IMR-90 (cell line): Measurements from ENCODE around the gene NHLH2. TPM values are rescaled to one million over a fixed set of nuclear protein-coding genes. Genes with fewer than 3 reads are reported as not detected.
A peak's percentile ranks its signal among the peaks of the same experiment; 100 is the strongest.

Experiments
- ATAC-seq: fragments of 200-7000 bp; cut with Tn5 transposase; 2 replicates; pipeline ENCODE4 v1.9.1; 2020; ENCODE audit warnings: low read depth, mild to moderate bottlenecking, moderate library complexity
- BruUV-seq: library from RNA; stranded (reverse); fragments of 400-500 nt; replicated peaks from 2 replicates; lab custom pipeline; 2021; lab: Mats Ljungman, UMichigan
- CTCF ChIA-PET: fragments of 300-600 bp; formaldehyde crosslinking; extraction: SDS; loops from one replicate; lab custom pipeline; 2021; ENCODE audit warnings: antibody characterized with exemption; lab: Yijun Ruan, JAX
- POLR2A ChIA-PET: fragments of 300-600 bp; sonication (Branson Sonifier 250); formaldehyde crosslinking; loops from one replicate; lab custom pipeline; 2022; ENCODE audit warnings: antibody characterized with exemption; ENCODE audit not compliant: unreplicated experiment; lab: Charles Lee
- DNase-seq: peaks from one replicate; pipeline ENCODE4 v3.0.0; 2013
- H2AFZ ChIP-seq: replicated peaks from 2 replicates; pipeline ENCODE3; 2013; ENCODE audit warnings: low read length, mild to moderate bottlenecking; ENCODE audit not compliant: poor library complexity
- H2AK5ac ChIP-seq: 2 replicates; pipeline ENCODE4 v1.6.1; 2013; ENCODE audit warnings: low read depth, low read length, inconsistent platforms
- H2AK9ac ChIP-seq: replicated peaks from 2 replicates; pipeline ENCODE3; 2013; ENCODE audit warnings: mild to moderate bottlenecking, low read depth, low read length, moderate library complexity; ENCODE audit not compliant: poor library complexity
- H2BK120ac ChIP-seq: 2 replicates; pipeline ENCODE4 v1.6.1; 2013; ENCODE audit warnings: low read depth, low read length, inconsistent platforms
- H2BK15ac ChIP-seq: 3 replicates; pipeline ENCODE4 v1.6.1; 2013; ENCODE audit warnings: low read depth, low read length, inconsistent platforms
- H2BK20ac ChIP-seq: 2 replicates; pipeline ENCODE4 v1.6.1; 2013; ENCODE audit warnings: low read depth, mild to moderate bottlenecking, inconsistent platforms, low read length, moderate library complexity
- H2BK5ac ChIP-seq: 2 replicates; pipeline ENCODE4 v1.6.1; 2013; ENCODE audit warnings: mild to moderate bottlenecking, low read depth, low read length, inconsistent platforms; ENCODE audit not compliant: poor library complexity, severe bottlenecking
- H3K14ac ChIP-seq: replicated peaks from 2 replicates; pipeline ENCODE4 v1.6.1; 2013; ENCODE audit warnings: low read depth, low read length, inconsistent platforms
- H3K18ac ChIP-seq: 2 replicates; pipeline ENCODE4 v1.6.1; 2013; ENCODE audit warnings: low read depth, low read length, control low read depth
- H3K23ac ChIP-seq: 2 replicates; pipeline ENCODE4 v1.6.1; 2013; ENCODE audit warnings: low read depth, low read length, inconsistent platforms
- H3K27ac ChIP-seq: 2 replicates; pipeline ENCODE4 v1.5.1; 2013; ENCODE audit warnings: mild to moderate bottlenecking, control low read depth, low read length; ENCODE audit not compliant: insufficient read depth
- H3K27me3 ChIP-seq: 2 replicates; pipeline ENCODE4 v1.6.1; 2013; ENCODE audit warnings: low read length; ENCODE audit not compliant: control insufficient read depth, insufficient read depth
- H3K36me3 ChIP-seq: 2 replicates; pipeline ENCODE4 v1.6.1; 2013; ENCODE audit warnings: low read length, mixed read lengths; ENCODE audit not compliant: control insufficient read depth, insufficient read depth
- H3K4ac ChIP-seq: 2 replicates; pipeline ENCODE4 v1.6.1; 2013; ENCODE audit warnings: low read depth, low read length, inconsistent platforms
- H3K4me1 ChIP-seq: 2 replicates; pipeline ENCODE4 v1.6.1; 2013; ENCODE audit warnings: low read length, mixed read lengths; ENCODE audit not compliant: control insufficient read depth, insufficient read depth
- H3K4me2 ChIP-seq: 2 replicates; pipeline ENCODE4 v1.6.1; 2013; ENCODE audit warnings: low read depth, mild to moderate bottlenecking, control low read depth, low read length, moderate library complexity
- H3K4me3 ChIP-seq: 2 replicates; pipeline ENCODE4 v1.5.1; 2013; ENCODE audit warnings: low read depth, mild to moderate bottlenecking, control low read depth, low read length, moderate library complexity; ENCODE audit not compliant: insufficient read depth
- H3K56ac ChIP-seq: 2 replicates; pipeline ENCODE4 v1.6.1; 2013; ENCODE audit warnings: low read length, inconsistent platforms; ENCODE audit not compliant: insufficient read depth; ENCODE audit errors: extremely low read depth
- H3K79me1 ChIP-seq, 2 experiments: 2 replicates each; pipeline ENCODE4 v1.6.1; 2013; ENCODE audit warnings: low read length in 2 of 2, inconsistent platforms in 1 of 2, low read depth in 1 of 2
- H3K9ac ChIP-seq: 2 replicates; pipeline ENCODE4 v1.6.1; 2013; ENCODE audit warnings: low read depth, low read length, control low read depth
- H3K9me1 ChIP-seq: 2 replicates; pipeline ENCODE4 v1.6.1; 2013; ENCODE audit warnings: low read length, inconsistent platforms; ENCODE audit not compliant: insufficient read depth
- H3K9me3 ChIP-seq: 2 replicates; pipeline ENCODE4 v1.6.1; 2013; ENCODE audit warnings: low read length; ENCODE audit not compliant: control insufficient read depth, insufficient read depth
- H4K20me1 ChIP-seq: 2 replicates; pipeline ENCODE4 v1.6.1; 2013; ENCODE audit warnings: low read length, inconsistent platforms; ENCODE audit not compliant: insufficient read depth
- H4K5ac ChIP-seq: 2 replicates; pipeline ENCODE4 v1.6.1; 2013; ENCODE audit warnings: mild to moderate bottlenecking, low read depth, low read length, control low read depth
- H4K8ac ChIP-seq, 2 experiments: 2 replicates each; pipeline ENCODE4 v1.6.1; 2013; ENCODE audit warnings: low read depth in 2 of 2, low read length in 2 of 2, control low read depth in 1 of 2, inconsistent platforms in 1 of 2
- H4K91ac ChIP-seq: 2 replicates; pipeline ENCODE4 v1.6.1; 2013; ENCODE audit warnings: low read depth, low read length, inconsistent platforms; ENCODE audit not compliant: insufficient read depth
- CEBPB ChIP-seq: IDR thresholded peaks from 2 replicates; pipeline ENCODE4 v1.6.1; 2012; ENCODE audit warnings: low read depth, low read length, improper control_type of control experiment
- MAFK ChIP-seq: IDR thresholded peaks from 2 replicates; pipeline ENCODE4 v1.6.1; 2012; ENCODE audit warnings: low read depth, low read length, improper control_type of control experiment
- MXI1 ChIP-seq: IDR thresholded peaks from 2 replicates; pipeline ENCODE4 v1.6.1; 2012; ENCODE audit warnings: low read depth, mild to moderate bottlenecking, low read length, moderate library complexity, borderline replicate concordance
- NFE2L2 ChIP-seq: fragments of 150-350 bp; IDR thresholded peaks from 2 replicates; pipeline ENCODE4 v1.6.1; 2016; ENCODE audit warnings: low read depth, mild to moderate bottlenecking, low read length
- RCOR1 ChIP-seq: IDR thresholded peaks from 2 replicates; pipeline ENCODE4 v1.6.1; 2012; ENCODE audit warnings: mild to moderate bottlenecking, low read length, improper control_type of control experiment; ENCODE audit not compliant: insufficient replicate concordance
- USF2 ChIP-seq: fragments of 150-350 bp; IDR thresholded peaks from 2 replicates; pipeline ENCODE4 v1.6.1; 2017; ENCODE audit warnings: mild to moderate bottlenecking, antibody characterized with exemption, low read length, low read depth
- WGBS, 2 experiments: methylation state at CpG; one replicate each; pipeline versions ENCODE4 v1.1.5 to v1.1.7; 2013; ENCODE audit warnings: missing lambda C conversion rate in 2 of 2; ENCODE audit not compliant: insufficient read length in 1 of 2; ENCODE audit errors: extremely low coverage in 2 of 2; 5-methylcytosine and 5-hydroxymethylcytosine counted together
- dilution Hi-C: fragments of 300-500 bp; cut with HindIII; formaldehyde crosslinking; loops from one replicate; pipeline ENCODE4 v1.14.3; 2018; ENCODE audit warnings: low sequenced_read_pairs; ENCODE audit not compliant: unreplicated experiment
- in situ Hi-C: fragments of 300-500 bp; cut with MboI; formaldehyde crosslinking; loops from 3 replicates; pipeline ENCODE4 v1.14.3; 2019; ENCODE audit warnings: low sequenced_read_pairs, inconsistent platforms, mixed read lengths
- intact Hi-C: fragments of 100-400 bp; cut with micrococcal nuclease; formaldehyde crosslinking; loops from 2 replicates; pipeline ENCODE4 v1.10.0; 2022
- polyA plus RNA-seq, 3 experiments: library from polyadenylated mRNA; depleted of rRNA; stranded (reverse); fragments of >200 nt; gene quantifications; 2 replicates each; pipeline ENCODE4 v1.2.3, GENCODE V29; 2012; ENCODE audit warnings: low replicate concordance in 1 of 3
- total RNA-seq: library from RNA; depleted of rRNA; stranded (reverse); fragments of >200 nt; gene quantifications from 2 replicates; pipeline ENCODE4 v1.2.3, GENCODE V29; 2012

NHLH2 gene
- total and polyA plus RNA-seq, 2 of the 4 experiments (the other 2 are of a cell fraction), result not detected

GRCh38 chr1:115839029-115839678 lies 1.8 kb downstream of the NHLH2 start:
- TF ChIP-seq CEBPB, result no peak
- no peak for TF ChIP-seq MXI1
- TF ChIP-seq NFE2L2, result no peak
- TF ChIP-seq USF2, result no peak
- no peak for TF ChIP-seq RCOR1
- TF ChIP-seq MAFK, result no peak
- H3K23ac ChIP-seq, result no peak overlapping the region
- no peaks in the 10 kb centered on the region for H3K36me3 ChIP-seq
- BruUV-seq, result no TSS peak
- no peak overlapping the region for H4K8ac ChIP-seq
- H3K9ac ChIP-seq, result no peak overlapping the region
- H4K5ac ChIP-seq, result no peak overlapping the region
- H3K4me2 ChIP-seq, result peak overlapping the region; percentile 44; the same call in 1 of the 2 replicates
- H3K27me3 ChIP-seq, result peaks cover 59% of the 10 kb centered on the region
- no peak overlapping the region for H2AK9ac ChIP-seq
- H2AK5ac ChIP-seq, result no peak overlapping the region
- ATAC-seq (peak; percentile 69), DNase-seq (no peak)
- in situ Hi-C loops, result no loop called here
- no peaks in the 10 kb centered on the region for H3K79me1 ChIP-seq
- H4K91ac ChIP-seq, result no peak overlapping the region
- CTCF ChIA-PET, result interaction anchor here (0.6 kb wide), 1 partner anchor 33 kb away, joined by 3 read pairs; no protein-coding TSS in a partner anchor
- H3K9me1 ChIP-seq, result no peaks in the 10 kb centered on the region
- H2BK5ac ChIP-seq, result no peak overlapping the region
- peak overlapping the region; percentile 32; the same call in 1 of the 2 replicates for H2BK120ac ChIP-seq
- H3K9me3 ChIP-seq, result peaks cover 3% of the 10 kb centered on the region; the same call in 1 of the 2 replicates
- H2BK15ac ChIP-seq, result no peak overlapping the region
- H3K4me3 ChIP-seq, result peak overlapping the region; percentile 28; the same call in 1 of the 2 replicates
- H3K4me1 ChIP-seq, result peaks cover 2% of the 10 kb centered on the region; the same call in 1 of the 2 replicates
- POLR2A ChIA-PET, result interaction anchor here (0.6 kb wide), 1 partner anchor 62 kb away, joined by 3 read pairs; no protein-coding TSS in a partner anchor
- H3K4ac ChIP-seq, result no peak overlapping the region
- intact Hi-C loops, result no loop called here
- peak overlapping the region; percentile 52 for H2AFZ ChIP-seq
- no peak overlapping the region for H3K14ac ChIP-seq
- no peak overlapping the region for H3K18ac ChIP-seq
- H2BK20ac ChIP-seq, result no peak overlapping the region
- H4K20me1 ChIP-seq, result no peaks in the 10 kb centered on the region
- no peak overlapping the region for H3K27ac ChIP-seq
- H3K56ac ChIP-seq, result no peak overlapping the region
- dilution Hi-C loops, result no loop called here
- WGBS, 2 experiments, result 3% methylated on average over 21 of the region's 49 CpGs; no CpG with 5 or more reads in 1 of the 2 experiments
